Measurements from ENCODE around the gene EDEM3. TPM values are rescaled to one million over a fixed set of nuclear protein-coding genes. Genes with fewer than 3 reads are reported as not detected.

The EDEM3 gene
- total RNA-seq, 2 donors from 2014 or later = 55.7 to 75.4 TPM

DNA sequence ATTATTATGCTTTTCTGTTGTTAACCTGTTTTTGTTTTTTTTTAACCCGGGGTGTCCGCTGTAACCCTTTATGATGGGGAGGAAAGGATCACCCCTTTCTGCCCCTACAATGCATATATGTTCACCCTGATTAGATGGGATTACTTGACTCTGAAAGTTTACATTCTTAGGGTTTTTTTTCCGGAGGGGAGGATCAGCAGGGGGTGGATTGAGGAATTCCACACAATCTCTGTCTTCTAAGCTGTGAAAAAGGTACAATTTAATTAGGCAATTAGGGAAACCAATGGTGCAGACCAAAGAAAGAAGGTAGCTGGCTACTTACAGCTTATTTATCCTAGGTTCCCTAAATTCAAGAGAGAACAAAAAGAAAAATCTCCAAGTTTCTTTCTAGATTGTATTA is 58.3 kb downstream of the EDEM3 start:
- no peak overlapping the region for H3K27ac ChIP-seq
- no peaks in the 10 kb centered on the region for H3K27me3 ChIP-seq
- H3K9ac ChIP-seq (ENCODE audit: low read depth in 2 of 2, low read length in 2 of 2) = no peak overlapping the region
- TF ChIP-seq, protein P1, sequence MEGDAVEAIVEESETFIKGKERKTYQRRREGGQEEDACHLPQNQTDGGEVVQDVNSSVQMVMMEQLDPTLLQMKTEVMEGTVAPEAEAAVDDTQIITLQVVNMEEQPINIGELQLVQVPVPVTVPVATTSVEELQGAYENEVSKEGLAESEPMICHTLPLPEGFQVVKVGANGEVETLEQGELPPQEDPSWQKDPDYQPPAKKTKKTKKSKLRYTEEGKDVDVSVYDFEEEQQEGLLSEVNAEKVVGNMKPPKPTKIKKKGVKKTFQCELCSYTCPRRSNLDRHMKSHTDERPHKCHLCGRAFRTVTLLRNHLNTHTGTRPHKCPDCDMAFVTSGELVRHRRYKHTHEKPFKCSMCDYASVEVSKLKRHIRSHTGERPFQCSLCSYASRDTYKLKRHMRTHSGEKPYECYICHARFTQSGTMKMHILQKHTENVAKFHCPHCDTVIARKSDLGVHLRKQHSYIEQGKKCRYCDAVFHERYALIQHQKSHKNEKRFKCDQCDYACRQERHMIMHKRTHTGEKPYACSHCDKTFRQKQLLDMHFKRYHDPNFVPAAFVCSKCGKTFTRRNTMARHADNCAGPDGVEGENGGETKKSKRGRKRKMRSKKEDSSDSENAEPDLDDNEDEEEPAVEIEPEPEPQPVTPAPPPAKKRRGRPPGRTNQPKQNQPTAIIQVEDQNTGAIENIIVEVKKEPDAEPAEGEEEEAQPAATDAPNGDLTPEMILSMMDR (IDR thresholded peaks at IDR 0.05) = no peak
- no peaks in the 10 kb centered on the region for H3K4me1 ChIP-seq
- no peaks in the 10 kb centered on the region for H3K9me3 ChIP-seq
- DNase-seq = no peak
- intact Hi-C loops (cut with DNase I) = no loop called here
- H3K36me3 ChIP-seq = no peaks in the 10 kb centered on the region
- H3K4me3 ChIP-seq = no peak overlapping the region

DNA sequence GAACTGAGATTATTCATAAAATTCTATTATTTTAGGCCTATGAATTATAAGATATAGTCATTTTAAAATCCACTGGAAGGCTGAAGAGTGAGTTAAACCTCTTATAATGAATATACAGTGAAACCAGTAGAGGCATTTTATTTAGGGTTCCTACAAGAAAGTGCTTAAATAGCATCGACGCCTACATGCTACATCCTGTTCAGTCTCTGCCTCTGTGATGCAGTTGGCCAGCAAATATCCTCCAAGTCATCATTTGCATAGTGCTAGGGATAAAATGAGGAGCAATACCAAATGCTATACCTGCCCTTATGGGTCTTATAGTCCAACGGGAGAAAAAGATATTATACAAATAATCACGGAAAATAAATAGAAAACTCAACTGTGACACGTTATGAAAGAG is 59.6 kb downstream of the EDEM3 start:
- Histone ChIP-seq H3K27me3 (no peaks in the 10 kb centered on the region), H3K9me3 (no peaks in the 10 kb centered on the region), H3K36me3 (no peaks in the 10 kb centered on the region), H3K27ac (no peak overlapping the region), H3K4me1 (no peaks in the 10 kb centered on the region), H3K4me3 (no peak overlapping the region), H3K9ac (ENCODE audit: low read depth in 2 of 2, low read length in 2 of 2) (no peak overlapping the region)
- no peak for DNase-seq
- TF ChIP-seq, protein P1 (IDR thresholded peaks at IDR 0.05) = no peak
- intact Hi-C loops (cut with DNase I) = no loop called here

DNA sequence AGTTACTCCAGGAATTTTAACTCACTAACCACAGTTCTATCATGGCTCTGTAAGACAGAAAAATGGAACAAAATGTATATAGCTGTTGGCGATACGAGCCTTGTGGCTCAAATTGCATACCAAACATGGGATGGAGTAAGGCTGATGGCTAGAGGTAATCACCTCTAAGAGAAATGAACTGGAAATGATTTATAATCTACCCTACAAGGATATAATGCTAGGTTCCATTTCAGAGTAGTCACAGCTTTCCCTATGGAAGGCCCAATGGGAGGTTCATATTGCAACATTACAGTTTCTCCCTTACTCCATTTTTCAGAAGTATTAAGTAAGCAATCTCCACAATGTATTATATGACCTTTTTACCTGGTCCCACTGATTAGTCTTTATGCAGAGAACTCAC is 61.6 kb downstream of the EDEM3 start:
- intact Hi-C loops (cut with DNase I) = loop anchor here (5.0 kb wide), 1 partner anchor 616 kb away; no protein-coding TSS in a partner anchor
- no peak for DNase-seq
- TF ChIP-seq, protein P1 (IDR thresholded peaks at IDR 0.05) = no peak
- Histone ChIP-seq H3K4me3 (no peak overlapping the region), H3K27ac (no peak overlapping the region), H3K36me3 (no peaks in the 10 kb centered on the region), H3K9ac (ENCODE audit: low read depth in 2 of 2, low read length in 2 of 2) (no peak overlapping the region), H3K9me3 (no peaks in the 10 kb centered on the region), H3K4me1 (no peaks in the 10 kb centered on the region), H3K27me3 (no peaks in the 10 kb centered on the region)

DNA sequence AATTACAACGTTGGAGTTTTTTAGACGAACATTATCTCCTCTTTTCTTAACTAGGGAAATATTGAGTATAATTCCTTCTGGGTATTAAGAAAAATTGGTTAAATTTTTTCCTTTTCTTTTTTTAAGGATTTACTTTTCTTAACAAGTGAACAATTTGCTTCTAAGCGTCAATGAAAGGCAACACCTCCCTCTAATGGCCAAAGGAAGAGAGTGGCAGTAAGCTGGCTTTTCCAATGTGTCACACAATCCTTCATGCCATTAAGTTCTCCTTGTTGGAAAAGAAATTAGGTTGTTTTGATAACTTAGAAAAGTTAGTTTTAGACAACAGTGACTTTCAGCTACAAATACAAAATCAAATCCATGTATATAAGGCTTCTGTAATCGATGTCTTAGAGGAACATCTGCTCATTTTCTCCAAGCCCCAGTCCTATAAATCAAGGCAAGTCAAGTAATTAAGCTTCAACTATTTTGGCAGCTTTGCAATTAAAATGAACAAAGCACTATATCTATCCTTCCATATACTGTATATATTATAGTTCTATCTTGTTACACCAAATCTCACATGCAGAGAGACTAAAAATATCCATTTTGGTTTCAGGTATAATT is 62.8 kb downstream of the EDEM3 start:
- Histone ChIP-seq H3K9me3 (no peaks in the 10 kb centered on the region), H3K4me3 (no peak overlapping the region), H3K27me3 (no peaks in the 10 kb centered on the region), H3K27ac (no peak overlapping the region), H3K36me3 (no peaks in the 10 kb centered on the region), H3K4me1 (no peaks in the 10 kb centered on the region), H3K9ac (ENCODE audit: low read depth in 2 of 2, low read length in 2 of 2) (no peak overlapping the region)
- TF ChIP-seq, protein P1 (IDR thresholded peaks at IDR 0.05) = peak; percentile 78
- no peak for DNase-seq
- intact Hi-C loops (cut with DNase I) = loop anchor here (5.0 kb wide), 1 partner anchor 615 kb away; no protein-coding TSS in a partner anchor

GRCh38 chr1:184686540-184686939 is 68.1 kb downstream of the EDEM3 start:
- Histone ChIP-seq H3K4me3 (no peak overlapping the region), H3K27me3 (no peaks in the 10 kb centered on the region), H3K9me3 (no peaks in the 10 kb centered on the region), H3K9ac (ENCODE audit: low read depth in 2 of 2, low read length in 2 of 2) (no peak overlapping the region), H3K27ac (no peak overlapping the region), H3K36me3 (no peaks in the 10 kb centered on the region), H3K4me1 (no peaks in the 10 kb centered on the region)
- intact Hi-C loops (cut with DNase I) = no loop called here
- no peak for DNase-seq
- TF ChIP-seq, protein P1 (IDR thresholded peaks at IDR 0.05) = no peak

All from colonic mucosa (tissue), 4 donors.